DMS79 treated with DMSO at 0.1 percent for 48 hours (cell line): ENCODE results near the gene PLB1.
"Not testable (repeated sequence)": the region's sequence is repeated elsewhere in the genome, so short reads cannot be mapped to it uniquely, and the experiment has no call there.

Source experiments
- DNase-seq: peaks from one replicate; lab custom pipeline; 2025; lab: John Stamatoyannopoulos, UW

The PLB1 gene

GRCh38 chr2:28469947-28470535 is 25.8 kb upstream of the PLB1 start:
- DNase-seq, result no peak

- DNase-seq, result peak; percentile 33
Observed at GRCh38 chr2:28470759-28471158, 25.1 kb upstream of the PLB1 start.

- DNase-seq, result no peak
Observed at GRCh38 chr2:28471214-28471613, 24.6 kb upstream of the PLB1 start.

- no peak for DNase-seq
Observed at GRCh38 chr2:28471701-28472236, 24.1 kb upstream of the PLB1 start.

GRCh38 chr2:28472641-28473040 is 23.2 kb upstream of the PLB1 start:
- DNase-seq, result not testable (repeated sequence)

GRCh38 chr2:28475088-28475595 is 20.7 kb upstream of the PLB1 start:
- no peak for DNase-seq

GRCh38 chr2:28477087-28477486 is 18.8 kb upstream of the PLB1 start:
- no peak for DNase-seq

GRCh38 chr2:28477645-28478044 is 18.2 kb upstream of the PLB1 start:
- no peak for DNase-seq

GRCh38 chr2:28480403-28481049 is 15.3 kb upstream of the PLB1 start:
- DNase-seq, result no peak

GRCh38 chr2:28481905-28482304 is 14.0 kb upstream of the PLB1 start:
- DNase-seq, result no peak

GRCh38 chr2:28484835-28485234 is 11.0 kb upstream of the PLB1 start:
- no peak for DNase-seq

- no peak for DNase-seq
Observed at GRCh38 chr2:28486526-28486925, 9.3 kb upstream of the PLB1 start.

- DNase-seq, result no peak
Observed at GRCh38 chr2:28487258-28487657, 8.6 kb upstream of the PLB1 start.

- no peak for DNase-seq
Observed at GRCh38 chr2:28488083-28488830, 7.6 kb upstream of the PLB1 start.

GRCh38 chr2:28488858-28489575 is 6.8 kb upstream of the PLB1 start:
- no peak for DNase-seq

GRCh38 chr2:28490558-28490957 is 5.3 kb upstream of the PLB1 start:
- DNase-seq, result no peak

GRCh38 chr2:28492282-28492681 is 3.6 kb upstream of the PLB1 start:
- DNase-seq, result no peak

- DNase-seq, result no peak
Observed at GRCh38 chr2:28493636-28494035, 2.2 kb upstream of the PLB1 start.

GRCh38 chr2:28496781-28497180 is 921 bp downstream of the PLB1 start:
- peak; percentile 41 for DNase-seq

GRCh38 chr2:28497206-28497605 is 1.3 kb downstream of the PLB1 start:
- DNase-seq, result peak; percentile 40

- DNase-seq, result no peak
Observed at GRCh38 chr2:28499282-28499681, 3.4 kb downstream of the PLB1 start.

GRCh38 chr2:28505361-28505760 is 9.5 kb downstream of the PLB1 start:
- no peak for DNase-seq
